ENCODE data around the gene PARD3B.

PARD3B gene

GRCh38 chr2:205439621-205440020, 894.3 kb downstream of the PARD3B start:
- no peak for DNase-seq

GRCh38 chr2:205441524-205441923, 896.2 kb downstream of the PARD3B start:
- DNase-seq = no peak

- no peak for DNase-seq
Measured at GRCh38 chr2:205448189-205448588, 902.9 kb downstream of the PARD3B start.

GRCh38 chr2:205451901-205452512, 906.7 kb downstream of the PARD3B start:
- no peak for DNase-seq

- DNase-seq = no peak
Measured at GRCh38 chr2:205453202-205453601, 907.9 kb downstream of the PARD3B start.

- DNase-seq = no peak
Measured at GRCh38 chr2:205456682-205457081, 911.4 kb downstream of the PARD3B start.

GRCh38 chr2:205460217-205460616, 914.9 kb downstream of the PARD3B start:
- no peak for DNase-seq

- DNase-seq = no peak
Measured at GRCh38 chr2:205461169-205461568, 915.9 kb downstream of the PARD3B start.

- no peak for DNase-seq
Measured at GRCh38 chr2:205461678-205462665, 916.7 kb downstream of the PARD3B start.

GRCh38 chr2:205462681-205463345, 917.5 kb downstream of the PARD3B start:
- no peak for DNase-seq

GRCh38 chr2:205463466-205464025, 918.3 kb downstream of the PARD3B start:
- DNase-seq = no peak

GRCh38 chr2:205464681-205465080, 919.4 kb downstream of the PARD3B start:
- DNase-seq = no peak

GRCh38 chr2:205465791-205466190, 920.5 kb downstream of the PARD3B start:
- DNase-seq = no peak

- DNase-seq = no peak
Measured at GRCh38 chr2:205471776-205472175, 926.5 kb downstream of the PARD3B start.

GRCh38 chr2:205473791-205474190, 928.5 kb downstream of the PARD3B start:
- no peak for DNase-seq

GRCh38 chr2:205474741-205475415, 929.6 kb downstream of the PARD3B start:
- DNase-seq = no peak

GRCh38 chr2:205475416-205475768, 930.1 kb downstream of the PARD3B start:
- no peak for DNase-seq

- no peak for DNase-seq
Measured at GRCh38 chr2:205477016-205477705, 931.9 kb downstream of the PARD3B start.

GRCh38 chr2:205481861-205482260, 936.6 kb downstream of the PARD3B start:
- DNase-seq = no peak

GRCh38 chr2:205482399-205483081, 937.3 kb downstream of the PARD3B start:
- no peak for DNase-seq

GRCh38 chr2:205483095-205483494, 937.8 kb downstream of the PARD3B start:
- DNase-seq = no peak
